Osteocyte (in vitro differentiated cells): ENCODE results near the gene RAB6A. TPM values are rescaled to one million over a fixed set of nuclear protein-coding genes. Genes with fewer than 3 reads are reported as not detected.

Experiments
- DNase-seq: peaks from one replicate; pipeline ENCODE4 v3.0.0; 2021; ENCODE audit warnings: mixed read lengths; ENCODE audit not compliant: unreplicated experiment; ENCODE audit errors: extremely low spot score
- H3K27ac Mint-ChIP-seq: one replicate; pipeline ENCODE4 v1.8.0; 2021; ENCODE audit warnings: mild to moderate bottlenecking, mixed read lengths; ENCODE audit not compliant: unreplicated experiment
- H3K27me3 Mint-ChIP-seq: one replicate; pipeline ENCODE4 v1.8.0; 2021; ENCODE audit warnings: mixed read lengths; ENCODE audit not compliant: unreplicated experiment
- H3K36me3 Mint-ChIP-seq: one replicate; pipeline ENCODE4 v1.8.0; 2021; ENCODE audit warnings: mixed read lengths; ENCODE audit not compliant: unreplicated experiment
- H3K4me1 Mint-ChIP-seq: one replicate; pipeline ENCODE4 v1.8.0; 2021; ENCODE audit warnings: mixed read lengths; ENCODE audit not compliant: unreplicated experiment
- H3K4me3 Mint-ChIP-seq: one replicate; pipeline ENCODE4 v1.8.0; 2021; ENCODE audit warnings: mild to moderate bottlenecking, moderate library complexity, mixed read lengths; ENCODE audit not compliant: unreplicated experiment
- H3K9me3 Mint-ChIP-seq: one replicate; pipeline ENCODE4 v1.8.0; 2021; ENCODE audit warnings: mixed read lengths; ENCODE audit not compliant: unreplicated experiment
- CTCF ChIP-seq: fragments of 200-600 bp; sonication (generic); IDR thresholded peaks from 2 replicates; pipeline ENCODE4 v1.5.0; 2021; ENCODE audit warnings: antibody characterized with exemption, mild to moderate bottlenecking, moderate library complexity
- total RNA-seq: library from RNA; stranded (reverse); gene quantifications from 2 replicates; pipeline ENCODE4 v1.2.1, GENCODE V29; 2021

Gene RAB6A
- total RNA-seq, 1 donor from 2014 or later, result 145 TPM

GRCh38 chr11:73647459-73648100 is 113.3 kb downstream of the RAB6A start:
- Mint-ChIP-seq H3K36me3 (no peaks in the 10 kb centered on the region), H3K4me1 (peaks cover 4% of the 10 kb centered on the region), H3K27me3 (peaks cover 20% of the 10 kb centered on the region), H3K9me3 (no peaks in the 10 kb centered on the region), H3K4me3 (no peak overlapping the region), H3K27ac (no peak overlapping the region)
- TF ChIP-seq CTCF, result no peak
- DNase-seq, result no peak

GRCh38 chr11:73645972-73646631 is 114.8 kb downstream of the RAB6A start, which contains the start of gene PLEKHB1:
PLEKHB1 (plus strand) TSS chr11:73646581; CDS start chr11:73646609, 28 bp downstream.
- Mint-ChIP-seq H3K9me3 (no peaks in the 10 kb centered on the region), H3K36me3 (no peaks in the 10 kb centered on the region), H3K27ac (no peak within 1 kb of the TSS), H3K27me3 (peaks cover 22% of the 10 kb centered on the region), H3K4me1 (peaks cover 4% of the 10 kb centered on the region), H3K4me3 (no peak within 1 kb of the TSS)
- no peak for DNase-seq
- no peak for TF ChIP-seq CTCF

- H3K4me3 Mint-ChIP-seq, result no peak overlapping the region
- no peak overlapping the region for H3K27ac Mint-ChIP-seq
- no peaks in the 10 kb centered on the region for H3K9me3 Mint-ChIP-seq
- H3K27me3 Mint-ChIP-seq, result peaks cover 26% of the 10 kb centered on the region
- DNase-seq, result no peak
- no peaks in the 10 kb centered on the region for H3K36me3 Mint-ChIP-seq
- peaks cover 4% of the 10 kb centered on the region for H3K4me1 Mint-ChIP-seq
- TF ChIP-seq CTCF, result no peak
Measured at GRCh38 chr11:73645121-73645969, 115.5 kb downstream of the RAB6A start.

GRCh38 chr11:73641668-73642067 is 119.2 kb downstream of the RAB6A start:
- no peaks in the 10 kb centered on the region for H3K4me1 Mint-ChIP-seq

More at GRCh38 chr11:73641668-73642067, 119.2 kb downstream of the RAB6A start:
- TF ChIP-seq CTCF, result no peak
- Mint-ChIP-seq H3K36me3 (no peaks in the 10 kb centered on the region), H3K27ac (no peak overlapping the region), H3K4me3 (no peak overlapping the region), H3K9me3 (no peaks in the 10 kb centered on the region), H3K27me3 (peaks cover 20% of the 10 kb centered on the region)
- DNase-seq, result no peak
